ENCODE results near the gene ZNF281. TPM values are rescaled to one million over a fixed set of nuclear protein-coding genes. Genes with fewer than 3 reads are reported as not detected.
"Not testable (repeated sequence)": the region's sequence is repeated elsewhere in the genome, so short reads cannot be mapped to it uniquely, and the experiment has no call there.

Gene ZNF281
- total RNA-seq, 1 experiment from 2014 or later = 20.4 TPM

DNA sequence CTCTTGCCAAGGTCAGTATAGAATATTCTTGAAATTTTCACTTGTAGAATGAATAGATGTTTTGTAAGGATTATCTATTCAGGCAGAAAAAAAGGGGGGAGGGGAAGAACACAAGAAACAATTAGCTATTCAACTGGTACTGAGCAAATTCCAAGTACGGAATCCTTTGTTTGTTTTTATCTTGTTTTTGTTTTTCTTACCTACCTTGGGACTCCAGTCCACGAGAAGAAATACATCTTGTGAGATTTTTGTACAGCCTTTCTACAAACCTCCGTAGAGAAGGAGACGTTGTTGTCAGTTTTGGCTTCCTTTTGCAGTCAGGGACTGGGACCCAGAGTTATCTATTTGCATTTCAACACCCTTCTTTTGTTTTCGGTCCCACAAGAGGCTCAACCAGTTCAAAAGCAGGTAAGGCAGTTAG, 36.0 kb downstream of the ZNF281 start:
- in situ Hi-C loops (cut with HindIII; ENCODE audit: low pct_unique_long_range_greater_than_20kb, low sequenced_read_pairs) = no loop called here
- DNase-seq (ENCODE audit: low read depth, low spot score) = peak; percentile 74

- in situ Hi-C loops (cut with HindIII; ENCODE audit: low pct_unique_long_range_greater_than_20kb, low sequenced_read_pairs) = no loop called here
- DNase-seq (ENCODE audit: low read depth, low spot score) = no peak
Measured at GRCh38 chr1:200372885-200373181, 37.0 kb downstream of the ZNF281 start.

DNA sequence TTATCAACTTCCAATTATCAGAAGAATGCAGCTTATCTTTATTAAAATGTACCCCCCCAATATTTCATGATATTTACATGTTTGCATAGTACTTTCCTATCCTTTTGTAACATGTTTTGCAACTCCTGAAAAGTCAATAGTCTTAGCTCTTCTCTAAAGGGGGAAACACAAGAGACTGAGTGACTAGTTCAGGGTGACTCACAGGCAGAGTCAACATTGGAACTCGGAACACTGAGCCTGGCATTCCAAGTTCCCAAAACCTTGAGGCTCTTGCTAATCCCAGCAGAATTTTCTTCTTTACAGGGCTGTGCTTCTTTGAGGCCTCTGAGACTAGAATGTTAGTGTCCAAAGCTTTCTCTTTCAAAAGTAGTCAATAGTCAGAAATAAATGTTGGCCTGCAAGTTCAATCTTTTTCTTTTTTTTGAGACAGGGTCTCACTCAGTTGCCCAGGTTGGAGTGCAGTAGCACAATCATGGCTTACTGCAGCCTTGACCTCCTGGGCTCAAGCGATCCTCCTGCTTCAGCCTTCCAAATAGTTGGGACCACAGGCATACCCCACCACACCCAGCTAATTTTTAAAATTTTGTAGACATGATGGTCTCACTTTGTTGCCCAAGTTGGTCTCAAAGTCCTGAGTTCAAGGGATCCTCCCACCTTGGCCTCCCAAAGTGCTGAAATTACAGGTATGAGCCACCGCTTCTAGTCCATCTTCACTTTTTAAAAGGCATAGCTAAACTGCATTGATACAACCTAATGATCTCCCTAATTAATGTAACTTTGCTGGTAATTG, 37.5 kb downstream of the ZNF281 start:
- in situ Hi-C loops (cut with HindIII; ENCODE audit: low pct_unique_long_range_greater_than_20kb, low sequenced_read_pairs) = no loop called here
- no peak for DNase-seq (ENCODE audit: low read depth, low spot score)

GRCh38 chr1:200369706-200370105, 40.1 kb downstream of the ZNF281 start:
- in situ Hi-C loops (cut with HindIII; ENCODE audit: low pct_unique_long_range_greater_than_20kb, low sequenced_read_pairs) = no loop called here
- DNase-seq (ENCODE audit: low read depth, low spot score) = no peak

- in situ Hi-C loops (cut with HindIII; ENCODE audit: low pct_unique_long_range_greater_than_20kb, low sequenced_read_pairs) = no loop called here
- DNase-seq (ENCODE audit: low read depth, low spot score) = no peak
Measured at GRCh38 chr1:200369131-200369530, 40.7 kb downstream of the ZNF281 start.

GRCh38 chr1:200368556-200368955, 41.3 kb downstream of the ZNF281 start:
- in situ Hi-C loops (cut with HindIII; ENCODE audit: low pct_unique_long_range_greater_than_20kb, low sequenced_read_pairs) = no loop called here
- no peak for DNase-seq (ENCODE audit: low read depth, low spot score)

DNA sequence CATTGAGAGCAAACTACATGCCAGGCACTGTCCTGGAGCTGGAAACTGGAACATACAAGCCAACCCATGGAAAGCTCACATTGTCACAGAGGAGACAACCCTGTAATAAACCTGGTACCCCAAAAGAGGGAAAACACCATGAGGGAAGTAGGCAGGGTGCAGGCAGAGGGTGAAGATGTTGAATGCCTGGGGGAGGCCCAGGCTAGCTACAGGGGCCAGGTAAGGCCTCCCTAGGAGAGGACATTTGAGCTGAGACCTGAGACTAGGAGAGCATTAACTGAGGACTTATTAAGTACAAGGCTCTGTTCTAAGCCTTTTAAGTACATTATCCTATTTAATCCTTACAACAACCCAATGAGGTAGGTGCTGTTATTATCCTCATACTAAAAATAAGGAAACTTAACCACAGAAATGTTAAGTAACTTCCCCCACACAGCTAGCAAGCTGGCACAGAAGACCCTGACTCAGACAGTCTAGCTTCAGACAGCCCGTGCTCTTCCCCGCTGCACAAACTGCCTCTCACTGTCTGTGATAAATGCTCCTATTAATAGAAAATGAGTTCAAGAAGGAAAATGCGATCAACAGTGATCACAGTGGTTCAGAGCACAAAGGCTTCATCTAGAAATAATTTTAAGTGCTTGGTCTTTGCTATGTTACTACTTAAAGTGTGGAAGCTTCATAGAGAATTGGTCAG, 41.8 kb downstream of the ZNF281 start:
- DNase-seq (ENCODE audit: low read depth, low spot score) = no peak
- in situ Hi-C loops (cut with HindIII; ENCODE audit: low pct_unique_long_range_greater_than_20kb, low sequenced_read_pairs) = no loop called here

DNA sequence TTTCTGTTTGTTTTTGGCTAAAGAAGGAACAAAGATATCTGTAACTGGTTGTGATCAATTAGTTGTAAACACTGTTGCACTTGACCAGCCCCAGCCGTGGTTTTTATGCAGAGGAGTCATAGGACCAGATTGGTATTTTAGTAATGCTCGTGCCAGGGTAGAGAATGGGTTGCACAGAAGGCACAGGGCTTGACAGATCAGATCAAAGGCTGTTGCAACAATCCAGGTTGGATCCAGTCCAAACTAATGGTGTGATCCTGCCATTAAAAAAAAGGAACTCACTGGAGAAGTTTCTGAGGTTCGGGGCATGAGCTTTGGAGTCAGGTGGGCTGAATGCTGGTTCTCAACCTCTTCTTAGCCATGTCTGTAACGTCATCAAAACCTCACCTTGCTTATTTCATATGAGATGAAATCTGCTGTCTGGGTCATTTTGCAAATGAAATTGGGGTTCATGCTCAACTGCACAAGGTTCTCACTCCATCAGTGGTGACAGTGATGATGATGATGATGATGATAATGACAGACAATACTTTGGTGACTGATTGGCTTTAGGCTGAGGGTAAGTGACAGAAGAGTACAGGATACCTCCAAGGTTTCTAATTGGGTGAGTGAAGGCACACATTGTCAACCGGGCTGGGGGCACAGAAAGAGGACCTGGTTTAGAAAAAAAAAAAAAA, 43.1 kb downstream of the ZNF281 start:
- in situ Hi-C loops (cut with HindIII; ENCODE audit: low pct_unique_long_range_greater_than_20kb, low sequenced_read_pairs) = no loop called here
- DNase-seq (ENCODE audit: low read depth, low spot score) = no peak

GRCh38 chr1:200365897-200366426, 43.9 kb downstream of the ZNF281 start:
- DNase-seq (ENCODE audit: low read depth, low spot score) = no peak
- in situ Hi-C loops (cut with HindIII; ENCODE audit: low pct_unique_long_range_greater_than_20kb, low sequenced_read_pairs) = no loop called here

- in situ Hi-C loops (cut with HindIII; ENCODE audit: low pct_unique_long_range_greater_than_20kb, low sequenced_read_pairs) = no loop called here
Measured at GRCh38 chr1:200364831-200365230, 45.0 kb downstream of the ZNF281 start.

DNA sequence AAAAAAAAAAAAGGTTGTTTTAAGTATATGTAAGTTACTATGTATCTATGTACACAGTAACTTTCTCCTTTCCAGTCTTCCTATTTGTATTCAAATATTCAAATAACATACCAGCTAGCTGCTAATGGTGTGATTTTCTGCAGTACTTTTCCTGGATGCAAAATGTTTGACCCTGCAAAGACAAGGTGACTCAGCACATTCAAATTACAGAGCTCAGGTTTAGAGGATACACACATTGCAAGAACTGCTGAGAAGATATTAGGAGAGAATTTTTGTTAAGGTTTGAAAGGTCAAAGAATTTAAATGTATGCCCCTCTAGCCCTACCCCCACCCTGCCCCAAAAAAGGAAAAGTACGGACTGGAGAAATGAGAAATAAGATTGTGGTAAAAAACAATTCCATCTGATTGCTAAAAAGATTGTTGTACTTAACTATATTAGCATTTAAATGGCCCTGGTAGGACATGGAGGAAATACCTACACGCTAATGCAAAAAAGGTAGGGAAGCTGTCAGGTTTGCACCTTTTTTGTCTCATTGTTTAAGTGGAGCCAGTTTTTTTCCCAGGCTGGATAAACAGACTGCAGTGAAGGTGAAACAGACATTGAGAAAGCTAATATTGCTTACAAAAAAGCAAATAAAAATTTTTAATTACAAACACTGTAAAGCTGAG, 45.6 kb downstream of the ZNF281 start:
- in situ Hi-C loops (cut with HindIII; ENCODE audit: low pct_unique_long_range_greater_than_20kb, low sequenced_read_pairs) = no loop called here

More at GRCh38 chr1:200364831-200365230, 45.0 kb downstream of the ZNF281 start:
- no peak for DNase-seq (ENCODE audit: low read depth, low spot score)

GRCh38 chr1:200363264-200363933, 46.4 kb downstream of the ZNF281 start:
- in situ Hi-C loops (cut with HindIII; ENCODE audit: low pct_unique_long_range_greater_than_20kb, low sequenced_read_pairs) = no loop called here
- DNase-seq (ENCODE audit: low read depth, low spot score) = no peak

More for the DNA sequence above, 45.6 kb downstream of the ZNF281 start:
- DNase-seq (ENCODE audit: low read depth, low spot score) = no peak

DNA sequence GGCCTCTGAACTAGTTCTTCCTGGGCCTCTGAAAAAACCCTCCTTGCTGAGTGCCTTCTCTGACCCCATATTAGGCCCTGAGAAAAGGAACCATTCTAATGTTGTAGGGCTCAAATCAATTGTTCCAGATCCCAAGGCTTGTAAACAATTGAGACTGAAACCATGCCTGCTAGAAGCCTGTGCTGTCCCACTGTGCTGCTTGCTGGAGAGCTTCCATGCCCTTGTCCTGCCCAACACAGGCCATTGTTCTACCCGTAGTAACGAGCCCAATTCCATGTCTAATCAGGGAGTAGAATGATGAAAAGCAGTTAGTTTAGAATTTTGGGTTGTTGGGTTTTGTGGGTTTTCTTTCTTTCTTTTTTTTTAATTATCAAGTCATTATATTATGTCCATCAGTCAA, 47.4 kb downstream of the ZNF281 start:
- no peak for DNase-seq (ENCODE audit: low read depth, low spot score)

GRCh38 chr1:200359610-200360163, 50.1 kb downstream of the ZNF281 start:
- in situ Hi-C loops (cut with HindIII; ENCODE audit: low pct_unique_long_range_greater_than_20kb, low sequenced_read_pairs) = no loop called here
- no peak for DNase-seq (ENCODE audit: low read depth, low spot score)

More for the DNA sequence above, 47.4 kb downstream of the ZNF281 start:
- in situ Hi-C loops (cut with HindIII; ENCODE audit: low pct_unique_long_range_greater_than_20kb, low sequenced_read_pairs) = no loop called here

DNA sequence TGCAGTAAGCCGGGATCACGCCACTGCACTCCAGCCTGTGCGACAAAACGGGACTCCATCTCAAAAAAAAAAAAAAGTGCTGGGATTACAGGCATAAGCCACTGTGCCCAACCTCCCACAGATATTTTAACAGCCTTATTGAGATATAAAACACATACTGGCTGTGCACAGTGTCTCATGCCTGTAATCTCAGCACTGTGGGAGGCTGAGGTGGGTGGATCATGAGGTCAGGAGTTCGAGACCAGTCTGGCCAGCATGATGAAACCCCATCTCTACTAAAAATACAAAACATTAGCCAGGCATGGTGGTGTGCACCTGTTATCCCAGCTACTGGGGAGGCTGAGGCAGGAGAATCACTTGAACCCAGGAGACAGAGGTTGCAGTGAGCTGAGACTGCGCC, 51.9 kb downstream of the ZNF281 start:
- DNase-seq (ENCODE audit: low read depth, low spot score); in situ Hi-C loops (cut with HindIII; ENCODE audit: low pct_unique_long_range_greater_than_20kb, low sequenced_read_pairs): not testable (repeated sequence)

- in situ Hi-C loops (cut with HindIII; ENCODE audit: low pct_unique_long_range_greater_than_20kb, low sequenced_read_pairs) = no loop called here
- no peak for DNase-seq (ENCODE audit: low read depth, low spot score)
Measured at GRCh38 chr1:200355801-200356200, 54.0 kb downstream of the ZNF281 start.
